GM21576 (cell line): Measurements from ENCODE around the gene KDM2A.
"Not testable (repeated sequence)": the region's sequence is repeated elsewhere in the genome, so short reads cannot be mapped to it uniquely, and the experiment has no call there.

Source experiments
- ATAC-seq: cut with Tn5 transposase; IDR thresholded peaks from one replicate; pipeline ENCODE4 v1.9.1; 2021; ENCODE audit warnings: mild to moderate bottlenecking, moderate library complexity; ENCODE audit not compliant: unreplicated experiment

KDM2A gene

DNA sequence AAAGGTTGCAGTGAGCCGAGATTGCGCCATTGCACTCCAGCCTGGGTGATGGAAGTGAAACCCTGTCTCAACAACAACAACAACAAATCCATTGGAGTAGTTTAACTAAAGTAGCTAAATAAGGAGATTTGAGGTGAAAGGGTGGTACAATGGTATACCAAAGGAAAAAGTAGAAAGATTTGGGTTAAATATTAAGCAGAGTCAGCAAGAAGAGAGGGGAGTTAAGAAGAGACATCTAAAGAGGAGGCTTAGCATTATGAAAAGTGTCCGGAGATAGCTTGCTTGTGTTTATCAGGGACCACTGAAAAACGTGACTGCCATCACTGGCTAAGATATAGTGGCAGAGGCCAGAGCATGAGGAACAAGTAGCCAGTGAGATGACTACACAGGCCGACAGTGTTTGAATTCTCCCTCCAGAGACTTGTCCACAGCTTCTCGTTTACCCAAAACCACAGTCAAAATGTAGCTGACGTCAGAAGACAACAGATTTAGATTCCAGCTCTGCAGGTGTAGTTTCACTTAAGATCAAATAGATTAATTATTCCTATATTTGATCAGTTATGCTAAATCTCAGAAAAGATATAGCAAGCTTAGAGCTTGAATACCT, 114.6 kb downstream of the KDM2A start:
- no peak for ATAC-seq

DNA sequence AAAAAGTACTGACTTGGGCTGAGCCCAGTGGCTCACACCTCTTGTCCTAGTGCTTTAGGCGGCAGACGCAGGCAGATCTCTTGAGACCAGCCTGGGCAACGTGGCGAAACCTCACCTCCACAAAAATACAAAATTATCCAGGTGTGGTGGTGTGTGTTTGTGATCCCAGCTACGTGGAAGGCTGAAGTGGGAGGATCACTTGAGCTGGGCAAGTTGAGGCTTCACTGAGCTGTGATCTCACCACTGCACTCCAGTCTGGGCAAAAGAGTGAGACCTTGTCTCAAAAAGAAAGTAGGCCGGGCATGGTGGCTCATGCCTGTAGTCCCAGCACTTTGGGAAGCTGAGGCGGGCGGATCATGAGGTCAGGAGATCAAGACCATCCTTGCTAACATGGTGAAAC, 115.5 kb downstream of the KDM2A start:
- not testable (repeated sequence) for ATAC-seq

DNA sequence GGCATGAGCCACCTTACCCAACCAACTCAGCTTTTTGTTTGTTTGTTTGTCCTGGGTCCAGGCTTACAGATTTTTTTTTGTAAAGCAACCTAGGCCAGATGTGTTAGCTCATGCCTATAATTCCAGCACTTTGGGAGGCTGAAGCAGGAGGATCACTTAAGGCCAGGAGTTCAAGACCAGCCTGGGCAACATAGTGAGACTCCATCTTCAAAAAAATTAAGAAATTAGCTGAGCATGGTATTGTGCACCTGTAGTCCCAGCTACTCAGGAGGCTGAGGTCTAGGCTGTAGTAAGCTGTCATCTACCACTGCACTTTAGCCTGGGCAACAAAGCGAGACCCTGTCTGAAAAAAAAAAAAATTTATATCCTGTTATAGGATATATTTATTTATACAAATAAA, 118.5 kb downstream of the KDM2A start:
- ATAC-seq = no peak

DNA sequence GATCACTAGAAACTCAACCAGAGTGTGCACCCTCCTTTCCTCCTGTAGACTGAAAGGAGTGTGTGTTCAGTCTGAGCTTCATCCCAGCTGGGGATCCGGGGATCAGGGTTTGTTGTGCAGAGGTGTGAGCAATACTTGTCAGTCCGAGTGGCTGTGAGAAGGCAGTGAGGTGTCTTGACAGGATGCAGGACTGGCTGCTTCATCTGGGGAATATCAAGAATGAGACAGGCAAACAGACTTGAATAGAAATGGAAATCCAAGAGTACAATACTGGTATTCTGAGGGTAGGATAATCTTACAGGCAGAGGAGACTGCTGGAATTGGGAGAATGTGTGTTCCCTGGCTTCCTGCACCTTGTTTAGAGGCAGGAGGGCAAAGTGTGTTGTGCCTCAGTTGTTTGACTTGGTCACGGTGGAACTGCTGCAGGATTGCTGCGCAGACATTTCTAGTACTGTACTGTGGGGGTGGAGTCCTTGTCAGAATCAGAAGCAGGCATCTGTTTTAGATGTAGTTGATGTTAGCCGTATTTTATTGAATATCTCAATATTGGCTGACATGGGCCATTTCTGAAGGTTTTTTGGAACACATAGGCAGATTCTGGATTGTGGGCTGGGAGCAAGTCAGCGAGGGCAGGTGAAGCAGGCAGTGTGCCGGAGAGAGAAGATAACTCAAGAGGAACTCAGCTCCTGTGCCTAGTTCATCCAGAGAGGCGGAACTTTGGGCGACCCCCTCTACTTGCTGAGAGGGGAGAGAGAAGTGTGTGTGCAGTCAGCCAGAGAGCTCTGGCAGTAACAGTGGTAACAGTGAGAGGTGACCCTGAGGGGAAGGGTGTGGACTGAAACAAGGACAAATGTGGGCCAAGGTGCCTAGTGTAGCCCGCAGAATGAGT, 120.1 kb downstream of the KDM2A start:
- no peak for ATAC-seq

DNA sequence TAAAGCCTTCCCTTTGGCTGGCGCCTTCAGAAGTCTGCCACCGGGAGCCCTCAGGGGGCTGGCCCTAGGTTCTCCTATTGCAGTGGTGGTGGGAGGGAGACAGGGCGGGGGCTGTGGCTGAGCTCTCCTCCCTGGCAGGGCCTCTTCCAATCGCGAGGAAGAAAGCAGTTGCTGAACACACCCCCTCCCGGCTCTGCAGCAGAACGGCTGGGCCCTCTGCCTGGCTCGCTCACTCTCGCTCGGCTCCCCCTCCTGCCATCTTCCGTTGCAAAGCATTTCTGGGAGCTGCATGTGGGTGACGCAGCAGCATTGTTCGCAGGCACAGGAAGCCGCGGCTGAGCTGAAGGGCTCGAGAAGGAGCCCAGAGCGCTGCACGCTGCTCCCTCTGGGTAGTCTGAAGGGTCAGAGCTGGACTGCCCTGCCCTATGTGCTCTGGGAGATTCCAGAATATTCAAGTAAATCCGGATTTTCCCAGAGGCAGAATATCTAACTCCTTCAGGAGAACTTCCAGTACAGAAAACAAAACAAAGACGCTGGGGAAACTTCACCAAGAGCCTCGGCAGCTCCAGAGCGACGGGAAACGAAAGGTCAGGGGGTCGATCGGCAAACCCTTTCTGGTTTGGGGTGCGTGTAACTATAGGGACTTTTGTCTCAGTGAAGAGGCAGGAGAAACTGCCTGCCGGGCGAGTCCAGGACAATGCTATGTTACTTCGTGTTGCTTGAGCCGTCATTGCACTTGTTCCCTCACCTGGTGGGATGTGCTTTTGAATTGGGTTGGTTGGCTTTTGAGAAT, 120.9 kb downstream of the KDM2A start:
- peak; percentile 84 for ATAC-seq

DNA sequence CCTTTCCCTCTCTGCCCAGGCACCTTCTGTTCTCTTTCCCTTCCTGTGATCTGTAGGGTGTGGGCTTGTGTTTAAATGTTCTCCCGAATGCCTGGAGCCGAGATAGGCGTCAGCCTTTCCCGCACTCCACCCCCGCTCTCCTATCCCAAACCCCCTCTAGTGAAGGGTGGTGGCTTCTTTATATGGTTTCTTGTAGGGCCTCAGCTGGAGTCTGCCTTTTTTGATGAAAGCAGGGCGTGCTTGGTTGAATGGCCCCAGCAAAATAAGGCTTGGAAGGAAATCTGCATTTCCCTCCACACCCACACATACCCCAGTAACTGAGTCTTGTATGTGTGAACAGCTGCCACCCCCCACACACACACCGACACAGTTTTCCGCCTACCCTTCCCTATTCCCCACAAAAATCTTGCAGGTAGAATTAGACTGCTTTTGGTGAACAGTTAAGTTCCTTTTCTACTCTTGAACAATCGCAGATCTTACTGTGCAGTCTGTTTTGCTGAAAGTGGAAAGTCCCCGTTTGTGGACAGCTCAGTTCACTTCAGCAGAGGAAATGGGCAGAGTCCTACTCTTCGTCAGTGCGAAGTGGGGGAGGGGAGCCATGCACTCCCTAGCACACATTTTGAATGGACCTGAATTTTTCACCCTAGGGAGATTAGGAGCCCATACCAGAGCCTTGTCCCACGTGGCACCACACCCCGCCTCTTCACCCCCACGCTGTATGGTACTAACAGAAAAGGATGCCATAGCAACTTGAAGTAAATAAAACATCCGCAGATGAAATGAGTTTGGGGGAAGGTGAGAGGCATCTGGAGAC, 121.7 kb downstream of the KDM2A start:
- no peak for ATAC-seq

DNA sequence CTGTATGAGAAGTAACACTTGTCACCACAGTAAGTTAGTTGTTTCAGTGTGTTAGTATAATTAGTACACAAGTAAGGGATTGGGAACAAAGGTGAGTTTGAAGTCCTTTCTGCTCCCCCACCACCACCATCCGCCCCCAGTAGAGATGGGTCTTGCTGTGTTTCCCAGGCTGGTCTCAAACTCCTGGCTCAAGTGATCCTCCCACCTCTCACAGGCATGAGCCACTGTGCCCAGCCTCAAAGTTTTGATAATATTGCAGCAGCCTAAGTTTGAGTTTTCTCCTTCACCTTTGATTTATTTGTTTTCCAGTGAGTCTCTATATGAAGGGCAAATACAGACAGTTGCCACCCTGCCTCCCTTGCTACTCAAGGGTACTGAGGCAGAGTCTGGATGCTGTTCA, 123.5 kb downstream of the KDM2A start:
- no peak for ATAC-seq

DNA sequence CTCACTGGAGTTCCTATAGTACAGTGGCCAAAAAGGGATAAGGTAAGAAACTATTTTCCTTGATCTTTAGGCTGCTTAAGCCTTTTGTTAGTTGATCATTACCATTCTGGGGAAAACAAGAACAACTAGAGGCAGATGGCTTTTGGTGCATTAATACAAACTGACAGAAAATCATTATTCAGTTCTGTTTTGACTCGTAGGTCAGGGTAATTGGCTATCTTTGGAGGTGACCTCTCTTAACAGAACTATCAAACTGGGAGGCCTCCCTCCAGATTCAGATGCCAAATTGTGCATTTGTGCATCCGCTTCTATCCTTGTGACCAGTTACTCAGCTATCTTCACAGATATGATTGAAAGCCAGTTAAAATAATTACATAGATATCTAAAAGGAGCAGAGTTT, 124.0 kb downstream of the KDM2A start:
- ATAC-seq = no peak

DNA sequence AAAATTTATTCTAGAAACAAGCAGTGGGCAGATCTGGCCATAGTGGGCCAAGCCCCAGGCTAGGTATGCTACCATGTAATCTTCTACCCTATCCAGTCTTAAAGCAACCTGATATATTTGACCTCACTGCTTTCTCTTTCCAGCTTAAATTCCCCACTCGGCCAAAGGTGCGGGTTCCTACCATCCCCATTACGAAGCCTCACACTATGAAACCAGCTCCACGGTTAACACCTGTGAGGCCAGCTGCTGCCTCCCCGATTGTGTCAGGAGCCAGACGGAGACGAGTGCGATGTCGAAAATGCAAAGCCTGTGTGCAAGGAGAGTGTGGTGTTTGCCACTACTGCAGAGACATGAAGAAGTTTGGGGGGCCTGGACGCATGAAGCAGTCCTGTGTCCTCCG, 126.0 kb downstream of the KDM2A start:
- ATAC-seq = no peak

DNA sequence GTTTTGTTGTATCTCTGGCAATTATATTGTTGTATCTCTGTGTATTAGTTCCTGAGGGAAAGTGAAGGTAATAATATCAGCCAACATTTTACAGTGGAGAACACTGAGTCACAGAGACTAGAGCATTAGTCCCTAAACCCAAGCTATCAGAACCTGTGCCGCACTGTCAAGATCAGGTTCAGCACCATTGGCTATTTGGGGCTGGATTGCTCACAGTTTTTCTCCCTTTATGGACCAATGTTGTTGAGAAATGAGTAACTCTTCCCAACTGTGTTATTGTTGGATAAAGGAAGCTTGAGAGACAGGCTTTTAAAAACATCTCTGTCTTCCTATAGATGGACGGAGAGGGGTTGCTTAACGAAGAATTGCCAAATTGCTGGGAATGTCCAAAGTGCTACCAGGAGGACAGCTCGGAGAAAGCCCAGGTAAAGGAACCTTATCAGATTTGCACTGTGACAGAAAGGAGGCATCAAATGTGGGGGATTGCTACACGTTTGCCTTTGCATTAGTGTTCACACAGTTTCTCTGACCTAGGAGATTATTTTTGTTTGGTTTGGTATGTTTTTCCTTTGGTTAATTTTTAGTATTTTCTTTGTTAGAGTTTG, 129.0 kb downstream of the KDM2A start:
- ATAC-seq = no peak

DNA sequence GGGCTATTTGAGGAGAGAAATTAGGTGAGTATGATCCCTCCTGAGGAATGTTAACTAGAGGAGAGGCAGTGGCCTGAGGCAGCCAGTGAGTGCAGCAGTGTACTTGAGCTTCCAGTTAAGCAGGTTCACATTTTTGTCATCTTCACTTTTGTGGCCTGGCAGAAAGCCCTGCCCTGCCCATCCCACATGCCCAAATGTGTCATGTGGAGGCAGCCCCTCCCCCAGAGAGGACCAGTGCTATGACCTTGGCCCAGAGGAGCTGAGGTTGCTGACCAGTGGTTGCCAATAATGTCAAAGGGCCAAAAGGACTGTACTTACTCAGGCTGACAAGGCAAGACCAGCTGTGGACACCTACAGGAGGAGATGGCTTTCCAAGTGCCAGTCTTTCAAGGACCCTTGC, 129.6 kb downstream of the KDM2A start:
- no peak for ATAC-seq

DNA sequence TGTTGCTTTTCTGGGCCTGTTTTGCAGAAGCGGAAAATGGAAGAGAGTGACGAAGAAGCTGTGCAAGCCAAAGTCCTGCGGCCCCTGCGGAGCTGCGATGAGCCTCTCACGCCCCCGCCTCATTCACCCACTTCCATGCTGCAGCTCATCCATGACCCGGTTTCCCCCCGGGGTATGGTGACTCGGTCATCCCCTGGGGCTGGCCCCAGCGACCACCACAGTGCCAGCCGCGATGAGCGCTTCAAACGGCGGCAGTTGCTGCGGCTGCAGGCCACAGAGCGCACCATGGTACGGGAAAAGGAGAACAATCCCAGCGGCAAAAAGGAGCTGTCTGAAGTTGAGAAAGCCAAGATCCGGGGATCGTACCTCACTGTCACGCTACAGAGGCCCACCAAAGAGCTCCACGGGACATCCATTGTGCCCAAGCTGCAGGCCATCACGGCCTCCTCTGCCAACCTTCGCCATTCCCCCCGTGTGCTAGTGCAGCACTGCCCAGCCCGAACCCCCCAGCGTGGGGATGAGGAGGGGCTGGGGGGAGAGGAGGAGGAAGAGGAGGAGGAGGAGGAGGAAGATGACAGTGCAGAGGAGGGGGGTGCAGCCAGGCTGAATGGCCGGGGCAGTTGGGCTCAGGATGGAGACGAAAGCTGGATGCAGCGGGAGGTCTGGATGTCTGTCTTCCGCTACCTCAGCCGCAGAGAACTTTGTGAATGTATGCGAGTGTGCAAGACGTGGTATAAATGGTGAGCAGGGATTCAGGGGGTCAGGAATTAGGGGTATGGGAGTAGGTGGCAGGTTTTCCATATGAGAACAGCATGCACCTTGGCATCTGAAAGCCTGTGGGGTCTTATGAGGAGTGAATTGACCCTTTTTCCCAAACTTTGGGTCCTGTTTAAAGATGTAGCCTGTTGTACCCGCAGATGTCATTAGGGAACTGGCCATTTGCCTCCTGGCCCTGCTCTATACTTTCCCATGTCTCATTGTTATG, 131.3 kb downstream of the KDM2A start:
- ATAC-seq = no peak

DNA sequence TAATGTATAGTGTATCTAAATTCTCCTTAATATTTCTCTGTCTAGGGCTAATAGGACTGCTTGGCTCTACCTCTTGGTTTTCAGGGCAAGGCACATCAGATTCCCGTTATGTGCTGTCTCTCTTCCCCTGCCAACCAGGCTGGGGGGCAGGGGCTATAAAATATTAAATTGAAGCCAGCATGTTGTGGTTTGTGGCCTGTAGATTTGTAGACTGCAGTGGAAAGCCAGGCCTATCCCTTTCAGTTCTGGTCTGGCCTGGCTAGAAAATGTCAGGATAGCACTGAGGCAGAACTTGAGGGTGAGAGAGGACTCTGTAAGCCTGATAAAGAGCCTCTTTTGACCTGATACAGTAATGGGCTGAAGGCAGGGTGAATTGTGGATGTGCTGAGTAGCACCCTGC, 132.8 kb downstream of the KDM2A start:
- no peak for ATAC-seq

DNA sequence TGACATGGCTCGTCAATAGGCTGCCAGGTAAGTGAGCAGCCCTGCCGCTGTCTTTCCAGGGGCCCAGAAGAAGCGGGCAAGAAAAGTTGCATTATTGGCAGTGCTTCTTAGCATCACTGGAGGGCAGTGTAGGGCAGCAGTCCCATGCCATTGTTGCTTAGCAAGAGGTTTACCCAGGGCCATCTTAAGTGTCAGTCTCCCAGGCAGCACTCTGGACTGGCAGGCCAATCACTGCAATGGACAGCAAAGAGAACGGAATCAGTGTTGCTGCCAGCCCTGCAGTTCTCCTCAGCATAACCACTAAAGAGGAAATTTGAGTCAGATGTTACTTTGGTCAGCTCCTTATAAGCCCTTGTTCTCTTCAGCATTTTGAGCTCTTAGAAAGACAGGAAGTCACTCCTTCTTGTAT, 133.8 kb downstream of the KDM2A start:
- ATAC-seq = no peak

DNA sequence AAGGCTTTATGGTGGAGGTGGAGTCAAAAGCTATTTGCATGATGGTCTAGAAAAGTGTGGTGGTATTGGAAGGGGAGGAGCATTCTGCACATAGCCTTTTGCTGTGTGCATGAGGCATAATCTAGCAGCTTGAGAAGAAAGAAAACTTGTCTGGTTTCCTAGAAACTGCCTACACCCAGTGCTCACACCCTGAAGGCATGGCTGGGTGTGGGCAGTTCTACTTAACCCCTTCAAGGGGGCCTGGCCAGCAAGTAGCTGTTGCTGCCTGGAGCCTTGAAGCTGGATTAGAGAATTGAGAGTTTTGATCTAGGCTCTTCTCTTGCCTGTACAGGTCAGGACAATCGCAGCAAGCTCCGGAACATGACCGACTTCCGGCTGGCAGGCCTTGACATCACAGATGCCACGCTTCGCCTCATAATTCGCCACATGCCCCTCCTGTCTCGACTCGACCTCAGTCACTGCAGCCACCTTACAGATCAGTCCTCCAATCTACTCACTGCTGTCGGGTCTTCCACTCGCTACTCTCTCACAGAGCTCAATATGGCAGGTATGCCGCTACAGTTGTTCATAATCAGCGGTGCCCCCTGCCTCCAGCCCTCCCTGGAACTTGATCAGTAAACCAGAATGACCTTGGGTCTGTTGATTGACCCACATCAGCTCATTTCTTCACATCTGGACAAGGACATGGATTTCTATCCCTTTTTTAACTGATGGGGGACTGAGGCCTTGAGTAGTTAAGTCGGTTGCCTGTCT, 135.0 kb downstream of the KDM2A start:
- ATAC-seq = no peak

DNA sequence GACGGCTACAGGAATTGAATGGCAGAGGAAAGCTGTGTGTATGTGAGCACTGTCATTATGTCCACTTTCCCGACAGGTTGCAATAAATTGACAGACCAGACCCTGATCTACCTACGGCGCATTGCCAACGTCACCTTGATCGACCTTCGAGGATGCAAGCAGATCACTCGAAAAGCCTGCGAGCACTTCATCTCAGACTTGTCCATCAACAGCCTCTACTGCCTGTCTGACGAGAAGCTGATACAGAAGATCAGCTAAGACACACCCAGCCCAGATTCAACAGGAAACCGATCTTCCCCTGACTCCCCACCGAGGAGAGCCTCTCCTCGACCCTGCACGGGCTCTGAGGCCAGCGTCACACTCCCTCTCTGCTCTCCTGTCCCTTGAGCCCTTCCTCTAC, 135.7 kb downstream of the KDM2A start:
- no peak for ATAC-seq

DNA sequence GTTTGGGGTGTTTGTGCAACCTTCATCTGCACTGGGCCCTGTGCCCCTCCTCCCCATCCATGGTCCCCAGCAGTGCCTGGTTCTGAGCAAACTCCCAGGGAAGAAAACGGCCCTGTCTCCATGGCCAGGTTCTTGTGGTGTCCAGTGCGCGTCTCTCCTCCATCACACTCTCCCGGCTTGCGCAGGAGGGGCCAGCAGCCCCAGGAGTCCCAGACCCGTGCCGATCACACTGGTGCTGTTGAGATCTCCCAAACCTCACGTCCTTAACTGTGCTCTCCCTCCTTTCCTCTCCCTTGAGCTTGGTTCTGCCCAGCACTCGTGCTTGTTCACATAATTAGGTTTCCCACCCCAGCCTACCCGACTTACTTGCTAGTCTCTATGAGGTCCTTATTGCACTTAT, 136.3 kb downstream of the KDM2A start:
- no peak for ATAC-seq

DNA sequence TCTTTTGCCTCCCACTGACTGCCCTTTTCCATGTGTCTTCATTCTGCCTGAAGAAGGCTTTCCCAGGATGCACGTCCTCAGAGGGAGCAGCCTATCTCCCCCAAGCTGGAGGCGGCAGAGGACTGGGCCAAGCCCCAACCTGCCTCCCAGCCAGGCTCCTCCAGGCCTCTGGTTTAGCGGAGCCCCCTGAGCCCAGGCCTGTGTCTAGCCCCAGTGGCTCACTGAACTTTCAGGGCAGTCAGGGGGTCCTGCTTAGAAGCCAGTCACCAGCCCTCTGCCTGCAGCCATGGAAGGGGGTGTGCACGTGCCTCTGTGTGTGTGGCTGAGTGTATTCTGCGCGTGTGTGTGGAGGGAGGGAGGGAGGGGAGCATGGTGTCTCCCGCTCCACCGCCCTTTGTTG, 136.8 kb downstream of the KDM2A start:
- no peak for ATAC-seq
